ENCODE results near the gene MRLN. TPM values are rescaled to one million over a fixed set of nuclear protein-coding genes. Genes with fewer than 3 reads are reported as not detected.

The MRLN gene
- polyA plus RNA-seq, 1 of the 3 experiments (the other 2 are of a cell fraction): not detected

GRCh38 chr10:59741048-59741447 lies 12.2 kb downstream of the MRLN start:
- no peaks in the 10 kb centered on the region for H3K27me3 ChIP-seq (ENCODE audit: insufficient read depth)
- CTCF ChIA-PET: interaction anchor here (0.8 to 2.5 kb wide), 2 partner anchors 31 to 64 kb away, joined by 3 to 6 read pairs; partner anchors contain the start of gene SLC16A9
- DNase-seq: no peak

More at GRCh38 chr10:59741048-59741447, 12.2 kb downstream of the MRLN start:
- Histone ChIP-seq H3K9ac (no peak overlapping the region), H3F3A (replicated peaks; ENCODE audit: insufficient read depth) (no peaks in the 10 kb centered on the region), H3K4me3 (ENCODE audit: low read depth in 2 of 2, low read length in 1 of 2) (no peak overlapping the region), H4K20me1 (ENCODE audit: insufficient read depth) (no peaks in the 10 kb centered on the region), H3K4me1 (ENCODE audit: control insufficient read depth in 1 of 2, insufficient read depth in 2 of 2, low read depth in 1 of 2, low read length in 1 of 2) (no peaks in the 10 kb centered on the region), H3K36me3 (replicated peaks in 1 of 2; ENCODE audit: control insufficient read depth in 1 of 2, insufficient read depth in 2 of 2, low read length in 1 of 2) (no peaks in the 10 kb centered on the region), H3K79me2 (ENCODE audit: insufficient read depth) (no peaks in the 10 kb centered on the region), H3K27ac (ENCODE audit: low read depth in 2 of 2, low read length in 1 of 2) (no peak overlapping the region), H3K9me2 (no peaks in the 10 kb centered on the region), H2AFZ (ENCODE audit: low read depth) (no peak overlapping the region), H3K4me2 (no peak overlapping the region), H3K9me3 (no peaks in the 10 kb centered on the region)
- TF ChIP-seq TAF1 (IDR thresholded peaks at IDR 0.05; ENCODE audit: borderline replicate concordance, low read depth, low read length): no peak
- no peak for TF ChIP-seq PBX3 (IDR thresholded peaks at IDR 0.05)
- TF ChIP-seq REST (IDR thresholded peaks at IDR 0.05; ENCODE audit: low read depth, low read length): no peak
- no peak for TF ChIP-seq SMC3 (IDR thresholded peaks at IDR 0.05; ENCODE audit: low read depth, low read length)
- no peak for TF ChIP-seq SIN3A (IDR thresholded peaks at IDR 0.05; ENCODE audit: borderline replicate concordance, low read depth, low read length)
- TF ChIP-seq GABPA (IDR thresholded peaks at IDR 0.05; ENCODE audit: low read depth): no peak
- TF ChIP-seq NRF1 (IDR thresholded peaks at IDR 0.05; ENCODE audit: low read depth, low read length): no peak
- no peak for TF ChIP-seq TCF12 (IDR thresholded peaks at IDR 0.05)
- TF ChIP-seq YY1 (IDR thresholded peaks at IDR 0.05; ENCODE audit: low read depth): no peak
- TF ChIP-seq MAX (IDR thresholded peaks at IDR 0.05; ENCODE audit: low read depth): no peak
- TF ChIP-seq ZBTB33 (IDR thresholded peaks at IDR 0.05; ENCODE audit: borderline replicate concordance, low read depth): no peak
- TF ChIP-seq RCOR1 (IDR thresholded peaks at IDR 0.05; ENCODE audit: low read length): no peak
- TF ChIP-seq RFX5 (IDR thresholded peaks at IDR 0.05; ENCODE audit: low read length): no peak
- TF ChIP-seq EZH2phosphoT487 (IDR thresholded peaks at IDR 0.05; ENCODE audit: borderline replicate concordance, low read depth): no peak
- TF ChIP-seq USF1 (IDR thresholded peaks at IDR 0.05; ENCODE audit: borderline replicate concordance, low read depth): no peak
- TF ChIP-seq JUND (IDR thresholded peaks at IDR 0.05): no peak
- TF ChIP-seq RXRA (IDR thresholded peaks at IDR 0.05; ENCODE audit: borderline replicate concordance, low read depth): no peak
- TF ChIP-seq FOXM1 (IDR thresholded peaks at IDR 0.05; ENCODE audit: low read depth): no peak
- no peak for TF ChIP-seq IRF3 (IDR thresholded peaks at IDR 0.05; ENCODE audit: low read depth, low read length)
- POLR2A ChIA-PET: no interaction called here

Data from SK-N-SH (cell line).